MM.1S (cell line): ENCODE results near the gene IL5.

Source experiments
- EZH2 ChIP-seq: fragments of 300-600 bp; sonication (generic); optimal IDR thresholded peaks from 2 replicates; pipeline ENCODE3; 2017; ENCODE audit warnings: low read depth, mild to moderate bottlenecking, antibody characterized with exemption, low read length, mixed read lengths
- TF ChIP-seq, protein P1 (sequence below): fragments of 300-600 bp; sonication (generic); IDR thresholded peaks from 2 replicates; pipeline ENCODE4 v1.5.1; 2016; ENCODE audit warnings: antibody characterized with exemption, low read length, mixed read lengths

DNA sequence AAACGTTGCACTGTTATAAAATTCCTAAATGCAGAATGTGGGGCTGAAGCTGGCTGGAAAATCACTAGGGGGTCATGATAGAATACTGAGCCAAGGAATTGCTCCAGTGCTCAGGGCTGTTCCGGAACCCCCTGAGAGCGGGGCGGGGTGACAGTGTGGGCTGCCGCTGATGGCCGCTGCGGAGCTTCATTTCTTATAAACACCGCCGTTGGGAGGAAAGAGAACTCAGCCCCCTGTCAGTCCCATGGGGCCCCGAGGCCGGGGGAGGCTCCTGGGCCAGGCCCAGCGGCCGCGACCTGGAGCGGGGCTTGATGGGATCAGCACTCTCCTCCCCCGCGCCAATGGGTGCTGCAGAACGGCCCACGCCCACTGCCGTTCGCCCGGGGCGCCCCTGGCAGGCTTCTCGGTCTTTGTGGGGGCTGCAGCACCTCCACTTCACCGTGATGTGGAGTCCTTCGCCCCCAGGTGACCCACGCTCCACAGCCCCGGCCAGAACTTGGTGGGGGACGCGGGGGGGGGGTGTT is 47.6 kb downstream of the IL5 start:
- TF ChIP-seq, protein P1, sequence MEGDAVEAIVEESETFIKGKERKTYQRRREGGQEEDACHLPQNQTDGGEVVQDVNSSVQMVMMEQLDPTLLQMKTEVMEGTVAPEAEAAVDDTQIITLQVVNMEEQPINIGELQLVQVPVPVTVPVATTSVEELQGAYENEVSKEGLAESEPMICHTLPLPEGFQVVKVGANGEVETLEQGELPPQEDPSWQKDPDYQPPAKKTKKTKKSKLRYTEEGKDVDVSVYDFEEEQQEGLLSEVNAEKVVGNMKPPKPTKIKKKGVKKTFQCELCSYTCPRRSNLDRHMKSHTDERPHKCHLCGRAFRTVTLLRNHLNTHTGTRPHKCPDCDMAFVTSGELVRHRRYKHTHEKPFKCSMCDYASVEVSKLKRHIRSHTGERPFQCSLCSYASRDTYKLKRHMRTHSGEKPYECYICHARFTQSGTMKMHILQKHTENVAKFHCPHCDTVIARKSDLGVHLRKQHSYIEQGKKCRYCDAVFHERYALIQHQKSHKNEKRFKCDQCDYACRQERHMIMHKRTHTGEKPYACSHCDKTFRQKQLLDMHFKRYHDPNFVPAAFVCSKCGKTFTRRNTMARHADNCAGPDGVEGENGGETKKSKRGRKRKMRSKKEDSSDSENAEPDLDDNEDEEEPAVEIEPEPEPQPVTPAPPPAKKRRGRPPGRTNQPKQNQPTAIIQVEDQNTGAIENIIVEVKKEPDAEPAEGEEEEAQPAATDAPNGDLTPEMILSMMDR: peak; percentile 15; the same call in 1 of the 2 replicates
- TF ChIP-seq EZH2: no peak
